Superior temporal gyrus (tissue), 1 donor: Measurements from ENCODE around the gene DDX24.
A peak's percentile ranks its signal among the peaks of the same experiment; 100 is the strongest.

ENCODE experiments used
- DNase-seq: peaks from one replicate; pipeline ENCODE4 v3.0.0-alpha.2; 2016; ENCODE audit errors: extremely low spot score

DDX24 gene, protein sequence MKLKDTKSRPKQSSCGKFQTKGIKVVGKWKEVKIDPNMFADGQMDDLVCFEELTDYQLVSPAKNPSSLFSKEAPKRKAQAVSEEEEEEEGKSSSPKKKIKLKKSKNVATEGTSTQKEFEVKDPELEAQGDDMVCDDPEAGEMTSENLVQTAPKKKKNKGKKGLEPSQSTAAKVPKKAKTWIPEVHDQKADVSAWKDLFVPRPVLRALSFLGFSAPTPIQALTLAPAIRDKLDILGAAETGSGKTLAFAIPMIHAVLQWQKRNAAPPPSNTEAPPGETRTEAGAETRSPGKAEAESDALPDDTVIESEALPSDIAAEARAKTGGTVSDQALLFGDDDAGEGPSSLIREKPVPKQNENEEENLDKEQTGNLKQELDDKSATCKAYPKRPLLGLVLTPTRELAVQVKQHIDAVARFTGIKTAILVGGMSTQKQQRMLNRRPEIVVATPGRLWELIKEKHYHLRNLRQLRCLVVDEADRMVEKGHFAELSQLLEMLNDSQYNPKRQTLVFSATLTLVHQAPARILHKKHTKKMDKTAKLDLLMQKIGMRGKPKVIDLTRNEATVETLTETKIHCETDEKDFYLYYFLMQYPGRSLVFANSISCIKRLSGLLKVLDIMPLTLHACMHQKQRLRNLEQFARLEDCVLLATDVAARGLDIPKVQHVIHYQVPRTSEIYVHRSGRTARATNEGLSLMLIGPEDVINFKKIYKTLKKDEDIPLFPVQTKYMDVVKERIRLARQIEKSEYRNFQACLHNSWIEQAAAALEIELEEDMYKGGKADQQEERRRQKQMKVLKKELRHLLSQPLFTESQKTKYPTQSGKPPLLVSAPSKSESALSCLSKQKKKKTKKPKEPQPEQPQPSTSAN

DNA sequence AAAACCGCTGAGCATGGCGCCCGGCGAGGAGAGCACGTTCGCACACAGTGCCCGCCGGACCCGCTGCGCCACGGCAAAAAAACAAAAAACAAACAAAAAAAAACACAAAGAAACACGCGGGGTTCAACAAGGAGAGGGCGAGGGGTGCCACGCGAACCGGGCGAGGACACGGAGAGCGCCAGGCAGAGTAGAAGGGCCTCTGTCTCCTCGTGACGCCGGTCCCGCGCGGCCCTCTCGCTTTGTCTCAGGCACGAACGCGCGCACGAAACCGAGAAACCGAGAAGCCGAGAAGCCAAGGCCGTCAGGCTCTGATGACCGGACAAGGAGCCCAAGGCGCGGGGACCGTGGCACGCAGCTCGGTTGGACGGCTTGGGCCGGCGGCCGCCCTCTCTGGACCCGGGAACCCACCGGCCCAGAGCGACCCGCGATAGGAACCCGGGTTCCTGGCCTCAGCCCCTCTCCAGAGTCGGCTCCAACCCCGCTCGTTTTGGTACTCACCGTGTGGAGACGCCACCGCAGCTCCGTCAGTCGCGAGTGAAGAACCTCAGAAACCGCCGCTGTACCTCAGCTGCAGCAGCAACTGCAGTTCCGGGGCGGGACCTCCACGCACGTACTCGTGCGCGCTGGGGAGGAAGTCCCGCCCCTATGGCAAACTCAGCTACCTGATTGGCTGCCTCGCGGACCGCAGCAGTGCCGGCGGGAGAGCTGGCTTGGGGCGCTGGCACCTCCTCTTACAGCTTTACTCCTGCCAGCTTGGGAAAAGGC is at the start of gene DDX24, which contains the start of gene IFI27L1:
DDX24 (minus strand) TSS at position 582 of the 765 bp plus-strand sequence. CDS start 1,460 bp downstream, outside the sequence.
IFI27L1 (plus strand) TSS at position 690 of the 765 bp plus-strand sequence. CDS start 15,628 bp downstream, outside the sequence.
- peak; percentile 96 for DNase-seq

DNA sequence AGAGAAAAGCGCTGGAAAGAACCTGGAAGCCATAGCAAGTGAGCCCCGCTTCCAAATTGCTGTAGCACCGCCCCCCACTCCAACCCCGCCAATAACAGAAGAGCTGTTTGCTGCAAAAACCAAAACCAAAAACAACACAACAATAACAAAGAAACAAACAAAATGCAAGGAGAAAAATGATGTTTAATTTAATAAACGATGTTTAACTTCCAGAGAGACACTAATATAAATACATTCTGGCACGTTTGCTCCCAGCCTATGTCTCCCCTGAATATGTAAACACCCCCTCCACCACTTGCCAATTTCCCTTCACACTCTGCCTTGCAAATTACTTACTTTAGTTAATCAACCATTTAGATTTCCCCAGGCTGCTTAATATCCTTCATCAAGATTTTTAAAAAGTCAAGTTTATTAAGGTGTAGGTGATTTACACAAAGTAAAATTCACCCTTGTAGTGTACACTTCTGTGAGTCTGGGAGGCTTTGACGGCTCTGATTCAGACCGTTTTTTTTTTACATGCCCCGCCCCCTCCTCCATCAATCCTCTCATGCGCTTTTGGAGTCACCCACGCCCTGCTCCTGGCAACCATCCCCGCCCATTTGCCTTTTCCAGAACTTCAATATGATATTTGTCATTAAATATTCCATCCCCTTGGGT is 48.9 kb upstream of the DDX24 start:
- peak; percentile 70 for DNase-seq

DNA sequence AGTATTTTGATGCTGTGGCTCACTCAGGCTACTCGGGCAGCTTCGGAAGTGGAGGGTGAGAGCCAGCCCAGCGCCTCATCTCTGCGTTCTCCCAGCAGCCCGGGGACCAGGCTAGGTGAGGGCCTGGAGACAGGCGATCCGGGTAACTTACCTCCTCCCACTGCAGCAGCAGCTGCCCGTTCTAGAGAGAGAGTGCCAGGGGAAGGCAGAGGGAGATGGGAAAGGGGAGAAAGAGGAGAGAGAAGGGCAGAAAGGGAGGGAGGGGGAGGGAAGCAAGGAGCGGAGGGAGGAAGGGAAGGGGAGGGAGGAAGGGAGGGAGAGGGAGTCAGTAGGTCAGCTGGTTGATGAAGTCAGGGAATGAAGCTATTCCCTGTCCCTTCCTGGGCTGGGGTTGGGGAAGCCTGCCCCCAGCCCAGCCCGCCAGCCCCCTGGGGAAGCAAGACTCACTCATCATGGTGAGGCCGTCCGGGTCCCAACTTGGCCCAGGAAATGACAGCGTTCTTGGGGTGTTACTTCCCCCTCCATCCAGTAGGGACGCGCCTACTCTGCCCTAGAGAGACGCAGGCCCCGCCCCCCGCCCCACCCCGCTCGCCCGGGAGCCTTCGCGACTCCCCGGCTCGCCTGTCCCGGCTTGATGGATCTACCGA is 48.2 kb upstream of the DDX24 start, which contains the start of gene IFI27L2:
IFI27L2 (minus strand) TSS at position 494 of the 647 bp plus-strand sequence; CDS start at position 454, 40 bp downstream.
- peak; percentile 80 for DNase-seq

DNA sequence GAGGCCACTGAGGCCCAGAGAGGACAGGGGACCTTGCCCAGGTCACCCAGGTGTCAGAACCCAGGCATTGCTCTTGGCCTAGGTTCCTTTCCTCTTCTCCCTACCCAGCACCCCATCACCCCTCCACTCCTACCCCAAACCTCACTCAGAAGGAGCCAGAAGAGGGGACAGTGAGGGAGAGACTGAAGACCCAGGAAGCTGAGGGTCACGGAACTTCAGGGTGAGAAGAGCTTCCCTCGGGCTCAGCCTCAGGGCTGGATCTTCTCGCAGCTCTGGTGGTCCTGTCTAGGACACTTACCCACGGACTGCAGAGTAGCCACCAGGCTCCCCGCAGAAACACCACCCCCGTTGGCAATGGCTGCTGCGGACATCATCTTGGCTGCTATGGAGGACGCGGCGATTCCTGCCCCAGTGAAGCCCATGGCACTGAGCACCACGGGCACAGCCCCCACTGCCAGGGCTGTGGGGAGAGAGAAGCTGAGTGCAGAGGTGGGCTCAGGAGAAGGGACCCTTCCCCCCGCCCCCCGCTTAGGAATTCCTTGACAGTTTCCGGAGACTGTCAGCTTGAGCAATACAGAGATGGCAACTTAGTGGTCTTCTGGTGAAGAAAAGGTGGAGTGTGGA is 47.3 kb upstream of the DDX24 start:
- no peak for DNase-seq

DNA sequence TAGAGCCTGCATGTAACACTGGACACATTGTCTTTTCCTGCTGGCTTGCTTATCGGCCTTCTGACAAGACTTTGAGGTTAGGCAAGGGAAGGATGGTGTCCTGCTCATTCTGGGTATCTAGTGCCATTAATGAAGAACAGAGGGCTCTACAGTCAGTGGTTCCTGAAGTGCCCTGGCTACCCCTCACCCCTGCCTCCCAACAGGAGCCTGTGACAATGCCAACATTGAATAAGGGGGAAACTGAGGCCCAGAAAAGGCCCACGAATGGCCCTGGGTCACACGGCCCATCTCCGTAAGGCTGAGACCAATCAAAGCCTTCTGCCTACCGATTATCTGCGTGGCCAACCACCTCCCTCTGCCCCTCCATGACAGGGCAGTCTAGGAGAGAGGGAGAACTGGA is 46.3 kb upstream of the DDX24 start:
- no peak for DNase-seq

DNA sequence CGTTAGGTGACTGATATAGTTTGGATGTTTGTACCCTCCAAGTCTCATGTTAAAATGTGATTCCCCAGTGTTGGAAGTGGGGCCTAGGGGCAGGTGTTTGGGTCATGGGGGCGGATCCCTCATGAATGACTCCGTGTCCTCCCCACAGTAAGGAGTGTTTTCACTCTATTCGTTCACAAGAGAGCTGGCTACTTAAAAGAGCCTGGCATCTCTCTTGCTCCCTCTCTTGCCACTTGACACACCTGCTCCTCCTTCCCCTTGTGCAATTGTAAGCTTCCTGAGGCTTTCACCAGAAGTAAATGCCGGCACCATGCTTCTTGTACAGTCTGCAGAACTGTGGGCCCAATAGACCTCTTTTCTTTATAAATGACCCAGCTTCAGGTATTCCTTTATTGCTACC is 45.8 kb upstream of the DDX24 start:
- DNase-seq: no peak

DNA sequence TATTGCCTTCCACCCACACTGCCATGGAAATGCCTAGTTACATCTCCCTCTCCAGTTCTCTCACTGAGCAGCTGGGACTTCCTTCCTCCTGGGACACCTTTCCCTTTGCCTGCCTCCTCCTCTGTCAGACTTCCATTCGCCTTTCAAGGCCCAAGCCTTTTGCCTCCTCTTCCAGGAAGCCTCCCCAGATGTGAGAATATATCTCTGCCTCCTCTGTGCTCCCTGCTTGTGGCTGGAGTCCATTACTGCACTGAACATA is 45.3 kb upstream of the DDX24 start:
- DNase-seq: no peak

DNA sequence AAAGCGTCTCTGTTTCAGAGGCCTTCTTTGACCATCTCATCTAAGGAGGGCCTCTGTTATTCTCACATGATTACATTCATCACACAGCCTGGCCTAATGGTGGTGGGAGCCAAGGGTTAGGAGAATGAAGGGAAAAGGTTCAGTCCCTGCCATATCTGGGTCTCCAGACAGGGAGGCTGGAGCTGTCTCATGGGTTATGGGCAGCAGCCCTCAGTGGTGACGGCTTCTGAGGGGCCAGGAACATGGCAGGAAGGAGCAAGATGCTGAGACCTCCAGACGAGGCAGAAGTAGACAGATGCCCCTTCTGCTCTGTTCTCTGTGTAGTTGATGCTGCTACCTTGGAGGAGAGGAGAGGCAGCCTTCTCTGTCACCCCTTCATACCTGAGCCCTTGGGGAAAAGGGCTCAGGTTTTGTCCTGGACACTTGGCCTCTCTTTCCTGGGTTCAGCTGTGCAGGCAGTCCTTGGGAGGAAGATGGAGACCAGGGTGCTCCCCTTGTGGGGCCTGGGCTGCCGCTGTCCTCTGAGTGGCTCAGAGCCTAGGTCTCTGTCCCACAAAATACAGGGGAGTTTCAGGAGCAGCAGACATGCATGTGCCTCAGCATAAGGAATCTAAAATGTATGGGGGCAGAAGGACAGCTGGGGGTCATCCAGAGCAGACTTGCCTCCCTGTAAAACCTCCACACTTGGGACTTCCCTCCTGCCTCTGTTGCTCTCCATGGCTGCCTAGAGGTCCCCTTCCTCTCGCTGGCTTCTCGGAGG is 44.8 kb upstream of the DDX24 start:
- no peak for DNase-seq

DNA sequence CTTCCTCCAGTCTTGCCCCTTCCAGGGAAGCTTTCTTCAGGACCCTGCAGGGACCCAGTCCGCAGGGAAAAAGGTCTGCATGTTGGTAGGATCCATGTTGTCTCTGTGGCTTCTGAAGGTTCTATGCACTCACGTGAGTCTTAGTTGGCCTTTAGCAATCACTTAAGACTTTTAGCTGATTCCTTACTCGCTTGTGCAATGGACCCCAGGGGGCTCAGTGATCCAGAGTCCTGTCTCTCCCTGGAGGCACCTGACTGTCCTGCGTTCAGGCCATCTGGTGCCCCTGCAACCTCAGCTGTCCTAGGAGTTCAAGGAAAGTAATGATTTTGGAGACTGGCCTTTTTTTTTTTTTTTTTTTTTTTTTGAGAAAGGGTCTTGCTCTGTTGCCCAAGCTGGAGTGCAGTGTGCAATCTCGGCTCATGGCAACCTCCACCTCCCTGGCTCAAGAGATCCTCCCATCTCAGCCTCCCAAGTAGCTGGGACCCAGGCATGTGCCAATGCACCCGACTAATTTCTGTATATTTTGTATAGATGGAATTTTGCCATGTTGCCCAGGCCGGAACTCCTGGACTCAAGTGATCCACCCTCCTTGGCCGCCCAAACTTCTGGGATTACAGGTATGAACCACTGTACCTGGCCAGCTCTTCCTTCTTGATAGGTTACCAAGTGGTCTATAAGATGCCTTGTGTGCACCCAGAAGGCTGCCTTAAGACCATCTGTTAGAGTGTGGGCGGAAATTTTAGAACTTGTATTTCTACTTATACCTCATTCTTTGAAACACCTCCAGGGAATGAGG is 43.8 kb upstream of the DDX24 start:
- DNase-seq: peak; percentile 23

DNA sequence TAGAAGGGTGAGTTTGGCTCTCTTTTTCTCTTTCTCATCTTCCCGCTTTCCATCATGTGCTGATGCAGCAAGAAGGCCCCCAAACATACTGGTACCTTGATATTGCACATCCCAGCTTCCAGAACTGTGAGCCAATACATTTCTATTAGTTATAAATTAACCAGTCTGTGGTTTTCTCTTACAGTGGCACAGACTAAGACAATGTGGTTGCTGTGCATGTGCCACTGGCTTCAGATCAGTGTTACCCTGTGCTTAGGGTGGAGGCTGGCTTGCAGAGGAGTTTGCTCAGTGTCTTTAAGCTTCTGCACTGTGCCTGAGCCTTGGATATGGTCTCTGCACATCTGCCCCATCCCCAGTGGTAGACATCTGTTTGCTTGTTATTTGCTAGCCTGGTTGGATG is 42.9 kb upstream of the DDX24 start:
- no peak for DNase-seq

DNA sequence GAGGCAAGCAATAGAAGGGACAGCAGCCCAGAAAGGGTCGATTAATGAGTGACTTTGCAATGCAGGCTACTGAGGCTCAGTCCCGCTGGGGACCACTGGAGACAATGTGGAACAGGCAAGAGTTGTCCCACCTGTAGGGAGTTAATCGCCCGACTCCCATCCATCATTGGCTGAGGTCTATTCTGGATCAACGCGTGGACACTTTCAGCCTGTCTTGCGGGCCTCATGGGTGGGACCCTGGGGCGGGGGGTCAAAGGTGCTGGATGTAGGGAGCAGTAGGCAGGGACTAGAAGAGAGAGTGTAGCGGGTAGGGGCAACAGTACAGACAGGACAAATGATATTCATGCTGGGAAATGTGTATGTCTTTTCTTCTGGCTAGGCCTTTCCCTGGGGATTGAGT is 42.3 kb upstream of the DDX24 start:
- no peak for DNase-seq

DNA sequence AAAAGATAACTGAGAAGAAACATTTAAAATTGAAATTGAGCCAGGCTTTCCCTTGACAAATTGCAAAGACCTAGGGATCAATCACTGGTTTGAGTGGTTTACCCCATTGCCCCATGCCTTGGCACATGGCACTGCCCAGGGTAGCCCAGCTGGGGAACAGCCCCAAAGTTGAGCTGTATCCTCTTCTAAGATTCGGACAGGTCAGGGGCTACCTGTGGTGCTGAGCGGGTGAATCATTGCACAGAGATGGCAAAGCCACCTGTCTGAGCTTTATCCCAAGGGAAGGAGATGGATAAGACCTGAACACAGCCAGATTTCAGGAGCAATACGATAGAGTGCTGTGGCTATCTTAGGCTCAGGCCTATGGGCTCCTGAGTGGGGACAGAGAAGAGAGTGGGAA is 41.4 kb upstream of the DDX24 start:
- no peak for DNase-seq

DNA sequence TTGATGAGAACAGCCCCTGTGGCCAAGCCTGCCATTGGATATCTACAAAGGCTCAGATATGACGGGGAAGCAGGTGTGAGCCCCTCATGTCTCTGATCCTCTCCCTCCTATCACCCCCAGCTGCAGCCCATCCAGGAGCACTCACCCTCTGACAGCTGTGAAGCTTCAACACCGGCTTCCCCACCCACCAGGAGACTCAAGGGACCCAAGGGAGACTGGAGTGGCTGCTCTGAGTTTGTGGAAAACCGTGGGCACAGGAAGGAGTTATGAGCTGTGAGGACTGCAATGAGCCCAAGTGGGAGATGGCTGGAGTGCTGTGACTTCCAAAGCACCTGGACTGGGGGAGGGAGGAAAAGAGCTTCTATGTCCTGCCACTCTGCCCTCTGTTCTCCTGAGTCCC is 40.5 kb upstream of the DDX24 start:
- DNase-seq: no peak

DNA sequence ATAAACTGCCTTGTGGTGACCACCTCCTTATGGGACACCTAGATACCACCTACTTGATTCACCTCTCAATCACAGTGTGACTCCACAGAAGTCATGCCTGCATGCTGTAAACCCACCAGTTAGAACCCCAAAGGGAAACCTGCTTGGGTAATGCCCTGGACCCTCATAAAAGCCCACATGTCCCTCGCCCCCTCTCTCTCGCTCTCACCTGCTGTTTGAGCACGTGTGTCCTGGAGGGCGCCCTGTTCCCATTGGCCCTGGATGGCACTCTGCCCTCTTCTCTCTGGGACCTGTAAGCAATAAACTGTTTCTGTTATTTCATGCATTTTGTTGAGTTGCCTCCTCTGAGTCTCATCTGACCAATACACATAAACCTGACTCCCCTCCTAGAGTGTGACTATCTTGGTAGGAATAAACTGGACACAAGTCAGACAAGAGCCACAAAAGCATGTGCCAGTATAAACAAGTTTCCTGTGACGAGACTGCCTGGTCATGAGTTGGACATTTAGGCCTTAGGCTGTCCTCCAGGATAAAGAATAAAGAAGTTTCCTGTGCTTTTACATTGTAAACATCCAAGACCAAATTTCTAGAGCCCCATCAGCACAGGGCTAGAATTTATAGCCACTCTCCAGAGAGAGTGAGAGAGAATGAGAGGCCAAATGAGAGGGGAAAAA is 39.8 kb upstream of the DDX24 start:
- DNase-seq: no peak

DNA sequence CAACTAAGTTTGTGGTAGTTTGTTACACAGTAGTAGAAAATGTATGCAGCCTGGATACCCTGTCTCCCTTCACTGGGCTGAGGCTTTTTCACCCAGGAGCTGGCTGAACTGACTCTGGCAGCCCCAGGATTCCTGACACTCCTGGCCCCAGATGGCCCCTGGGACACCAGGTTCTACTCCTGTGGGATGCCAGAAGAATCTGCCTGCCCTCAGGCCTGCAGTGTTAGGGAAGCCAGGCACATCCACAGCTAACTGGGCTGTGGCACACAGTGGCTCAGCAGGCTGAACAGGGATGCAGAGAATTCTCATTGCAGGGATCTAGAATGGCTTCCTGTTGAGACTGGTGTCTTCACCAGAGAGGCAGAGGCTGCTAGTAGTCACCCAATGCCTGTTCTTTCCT is 38.1 kb upstream of the DDX24 start:
- no peak for DNase-seq

DNA sequence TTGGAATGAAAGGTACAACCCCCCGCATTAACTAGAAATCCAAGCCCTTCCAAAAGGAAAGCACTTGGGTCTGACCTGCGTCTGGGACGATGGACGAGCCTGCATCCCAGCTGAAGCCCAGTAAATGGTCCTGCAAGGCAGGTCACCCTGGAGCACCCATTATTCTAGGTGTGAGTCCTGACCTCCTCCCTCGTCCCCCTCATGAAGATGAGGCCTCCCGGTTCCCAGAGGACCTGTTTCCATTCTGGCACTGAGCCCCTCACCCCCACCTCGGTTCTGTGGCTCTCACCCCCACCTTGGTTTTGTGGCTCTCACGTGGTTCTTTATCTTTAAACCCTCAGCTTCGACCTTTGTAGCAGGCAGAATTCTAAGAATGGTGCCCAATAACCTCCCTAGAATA is 36.9 kb upstream of the DDX24 start:
- no peak for DNase-seq

DNA sequence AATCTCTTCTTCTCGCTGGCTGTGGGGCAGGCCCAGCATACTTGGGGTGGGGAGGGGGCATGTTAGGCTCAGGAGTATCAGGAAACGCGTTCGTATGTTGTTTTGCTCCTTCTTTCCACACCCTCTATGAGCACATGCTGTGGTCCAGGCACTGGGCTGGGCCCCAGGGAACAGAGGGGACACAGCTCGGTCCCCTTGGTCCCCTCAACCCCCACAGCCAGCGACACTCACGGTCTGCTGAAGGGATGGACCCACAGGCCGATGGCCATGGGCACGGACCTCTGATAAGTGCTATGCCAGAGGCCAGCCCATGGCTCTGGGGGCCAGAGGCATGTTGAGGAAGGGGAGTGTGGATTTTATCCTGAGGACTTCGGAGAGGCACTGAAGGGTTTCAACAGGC is 35.7 kb upstream of the DDX24 start:
- no peak for DNase-seq

DNA sequence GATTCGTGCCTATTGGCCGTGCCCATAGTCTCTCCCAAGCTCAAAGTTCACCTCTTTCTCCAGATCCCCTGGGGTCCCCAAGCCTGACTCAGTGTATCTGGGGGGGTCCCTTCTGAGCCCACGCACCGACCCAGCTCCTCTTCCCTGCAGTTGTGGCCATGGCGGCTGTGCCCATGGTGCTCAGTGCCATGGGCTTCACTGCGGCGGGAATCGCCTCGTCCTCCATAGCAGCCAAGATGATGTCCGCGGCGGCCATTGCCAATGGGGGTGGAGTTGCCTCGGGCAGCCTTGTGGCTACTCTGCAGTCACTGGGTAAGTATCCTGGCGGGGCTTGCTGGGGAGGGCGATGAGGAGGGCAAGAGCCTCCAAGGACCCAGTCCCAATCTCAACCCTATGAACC is 34.6 kb upstream of the DDX24 start:
- no peak for DNase-seq
